ENCODE results near the gene LENEP. TPM values are rescaled to one million over a fixed set of nuclear protein-coding genes. Genes with fewer than 3 reads are reported as not detected.
"Not testable (repeated sequence)": the region's sequence is repeated elsewhere in the genome, so short reads cannot be mapped to it uniquely, and the experiment has no call there.

LENEP gene
- total and polyA plus RNA-seq, 2 donors, result 0.09 to 0.16 TPM

DNA sequence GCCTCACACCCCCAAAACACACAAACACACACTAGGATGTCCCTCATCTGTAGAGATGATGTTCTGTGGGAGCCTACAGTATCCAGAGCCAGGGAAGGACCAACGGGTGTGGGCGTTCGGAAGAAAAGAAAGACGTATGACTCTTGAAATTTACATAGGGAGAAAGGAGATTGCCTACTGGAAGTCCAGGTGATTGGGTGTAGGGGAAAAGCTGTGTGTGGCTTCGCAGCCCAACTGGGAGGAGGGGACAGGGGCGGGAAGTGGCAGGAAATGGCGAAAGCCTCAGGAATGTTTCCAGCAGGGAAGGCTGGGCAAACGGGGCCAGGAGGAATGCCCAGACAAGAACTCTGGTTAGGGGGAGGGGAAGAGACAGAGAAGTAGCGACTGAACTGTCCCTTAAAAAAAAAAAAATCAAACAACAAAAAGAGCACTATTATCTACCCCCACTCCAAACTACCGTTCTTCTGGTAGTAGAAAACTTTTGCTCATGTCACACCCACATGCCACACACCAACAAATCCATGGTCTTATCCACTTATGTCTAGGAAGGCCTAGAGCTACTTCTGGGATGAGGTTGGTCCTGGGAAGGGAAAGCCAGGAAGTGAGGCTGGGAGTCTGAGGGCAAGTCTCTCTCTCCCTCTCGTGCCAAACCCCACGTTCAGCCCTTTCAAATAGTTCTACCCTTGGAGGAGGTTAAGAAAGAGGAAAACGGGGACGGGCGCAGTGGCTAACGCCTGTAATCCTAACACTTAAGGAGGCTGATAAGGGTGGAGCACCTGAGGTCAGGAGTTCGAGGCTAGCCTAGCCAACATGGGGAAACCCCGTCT lies 20.7 kb upstream of the LENEP start:
- no peaks in the 10 kb centered on the region for H3K27me3 ChIP-seq (ENCODE audit: control insufficient read depth in 2 of 2, insufficient read depth in 1 of 2, low read length in 1 of 2)
- 78% methylated on average over 18 of the region's 18 CpGs for WGBS
- peaks cover 12 to 18% of the 10 kb centered on the region in 2 donors for H3K36me3 ChIP-seq (ENCODE audit: control insufficient read depth in 2 of 2, insufficient read depth in 2 of 2, low read length in 1 of 2)
- H3K9me3 ChIP-seq (ENCODE audit: control insufficient read depth in 2 of 2, insufficient read depth in 1 of 2, low read length in 1 of 2), result peaks cover 0 to 3% of the 10 kb centered on the region in 2 donors
- no peak overlapping the region for H3K4me3 ChIP-seq (ENCODE audit: low read length in 2 of 2)
- DNase-seq (ENCODE audit: low read depth in 6 of 9, low spot score in 9 of 9), result no peak
- H3K27ac ChIP-seq (ENCODE audit: low read depth in 1 of 2, low read length in 1 of 2), result peak overlapping the region; percentile 85 to 93
- peaks cover 18 to 46% of the 10 kb centered on the region in 2 donors for H3K4me1 ChIP-seq (ENCODE audit: control insufficient read depth in 2 of 2, insufficient read depth in 2 of 2, low read length in 2 of 2)

DNA sequence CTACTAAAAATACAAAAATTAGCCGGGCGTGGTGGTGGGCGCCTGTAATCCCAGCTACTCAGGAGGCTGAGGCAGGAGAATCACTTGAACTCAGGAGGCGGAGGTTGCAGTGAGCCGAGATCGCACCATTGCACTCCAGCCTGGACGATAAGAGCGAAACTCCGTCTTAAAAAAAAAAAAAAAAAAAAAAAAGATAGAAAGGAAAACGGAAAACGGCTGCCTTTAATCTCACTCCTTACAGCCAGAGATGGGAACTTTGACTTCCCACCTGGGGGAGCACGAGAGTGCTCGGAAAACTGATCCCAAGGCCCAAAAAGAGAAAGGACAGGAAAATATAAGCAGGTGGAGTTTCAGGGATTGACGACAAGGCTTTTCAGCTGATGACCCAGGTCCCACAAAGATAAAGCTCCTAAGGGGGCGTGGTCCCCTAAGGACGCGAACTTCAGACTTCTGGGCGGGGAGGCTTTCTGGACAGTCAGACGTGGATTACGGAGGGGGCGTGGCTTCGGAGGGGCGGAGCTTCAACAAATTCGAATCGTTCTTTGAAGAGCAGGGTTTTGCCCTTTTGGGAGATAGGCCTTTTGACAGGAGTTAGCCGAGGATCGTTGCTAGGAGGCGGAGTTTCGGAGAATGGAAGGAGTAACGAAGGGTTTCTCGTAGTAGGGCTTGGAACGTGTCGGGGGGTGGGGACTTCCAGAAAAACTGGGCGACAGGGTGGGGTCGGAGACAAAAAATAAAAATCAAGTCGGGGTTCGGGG lies 19.9 kb upstream of the LENEP start:
- Histone ChIP-seq H3K9me3 (ENCODE audit: control insufficient read depth in 2 of 2, insufficient read depth in 1 of 2, low read length in 1 of 2) (peaks cover 0 to 3% of the 10 kb centered on the region in 2 donors), H3K4me1 (ENCODE audit: control insufficient read depth in 2 of 2, insufficient read depth in 2 of 2, low read length in 2 of 2) (peaks cover 18 to 46% of the 10 kb centered on the region in 2 donors)
- WGBS, result 10% methylated on average over 37 of the region's 37 CpGs

DNA sequence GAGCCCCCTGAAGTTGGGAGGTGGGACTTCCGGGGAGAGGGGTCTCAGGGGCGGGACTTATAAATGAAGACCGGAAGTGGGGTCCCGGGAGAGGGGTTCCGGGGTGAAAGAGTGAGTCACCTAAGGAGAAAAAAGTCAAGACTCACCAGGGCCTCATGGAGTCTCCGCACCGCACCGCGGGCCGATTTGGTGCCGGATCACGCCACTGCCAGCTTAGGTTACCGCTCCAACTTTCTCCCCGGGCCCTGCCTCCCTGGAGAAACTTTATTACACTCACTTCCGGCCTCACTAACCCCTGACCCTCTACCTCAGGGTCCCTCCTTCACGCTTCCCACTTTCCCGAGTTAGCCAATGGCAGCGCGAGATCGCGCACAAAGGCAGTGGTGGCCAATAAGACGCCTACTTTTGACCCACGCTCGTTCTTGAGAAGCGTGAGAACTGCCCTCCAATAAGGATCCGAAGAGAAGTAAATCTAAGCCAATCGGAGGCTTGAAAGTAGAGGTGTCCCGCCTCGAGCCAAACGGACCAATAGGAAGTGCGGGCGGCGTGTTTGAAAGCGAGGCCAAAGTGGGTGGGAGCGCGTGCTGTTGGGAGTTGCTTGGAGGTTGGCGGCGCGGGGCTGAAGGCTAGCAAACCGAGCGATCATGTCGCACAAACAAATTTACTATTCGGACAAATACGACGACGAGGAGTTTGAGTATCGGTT lies 19.1 kb upstream of the LENEP start, which contains the start of gene CKS1B:
Gene CKS1B (plus strand): TSS at position 580 of the 706 bp plus-strand sequence. CDS start 65 bp downstream, at position 645.
- WGBS, result under 1% methylated on average over 47 of the region's 47 CpGs
- peak; percentile 94 to 100 (median 99) for DNase-seq (ENCODE audit: low read depth in 6 of 9, low spot score in 9 of 9)
- H3K27ac ChIP-seq (ENCODE audit: low read depth in 1 of 2, low read length in 1 of 2), result peak within 1 kb of the TSS; percentile 93 to 97
- peaks cover 8 to 17% of the 10 kb centered on the region in 2 donors for H3K36me3 ChIP-seq (ENCODE audit: control insufficient read depth in 2 of 2, insufficient read depth in 2 of 2, low read length in 1 of 2)
- peaks cover 0 to 3% of the 10 kb centered on the region in 2 donors for H3K9me3 ChIP-seq (ENCODE audit: control insufficient read depth in 2 of 2, insufficient read depth in 1 of 2, low read length in 1 of 2)
- no peaks in the 10 kb centered on the region for H3K27me3 ChIP-seq (ENCODE audit: control insufficient read depth in 2 of 2, insufficient read depth in 1 of 2, low read length in 1 of 2)
- H3K4me1 ChIP-seq (ENCODE audit: control insufficient read depth in 2 of 2, insufficient read depth in 2 of 2, low read length in 2 of 2), result peaks cover 18 to 46% of the 10 kb centered on the region in 2 donors
- peak within 1 kb of the TSS; percentile 72 to 80 for H3K4me3 ChIP-seq (ENCODE audit: low read length in 2 of 2)

More for the DNA sequence above, 19.9 kb upstream of the LENEP start:
- Histone ChIP-seq H3K36me3 (ENCODE audit: control insufficient read depth in 2 of 2, insufficient read depth in 2 of 2, low read length in 1 of 2) (peaks cover 13% of the 10 kb centered on the region in 2 donors), H3K27me3 (ENCODE audit: control insufficient read depth in 2 of 2, insufficient read depth in 1 of 2, low read length in 1 of 2) (no peaks in the 10 kb centered on the region), H3K27ac (ENCODE audit: low read depth in 1 of 2, low read length in 1 of 2) (peak overlapping the region; percentile 93 to 97), H3K4me3 (ENCODE audit: low read length in 2 of 2) (peak overlapping the region; percentile 72 to 80)
- peak in 8 of 9 donors; percentile 60 to 89 (median 74) for DNase-seq (ENCODE audit: low read depth in 6 of 9, low spot score in 9 of 9)

DNA sequence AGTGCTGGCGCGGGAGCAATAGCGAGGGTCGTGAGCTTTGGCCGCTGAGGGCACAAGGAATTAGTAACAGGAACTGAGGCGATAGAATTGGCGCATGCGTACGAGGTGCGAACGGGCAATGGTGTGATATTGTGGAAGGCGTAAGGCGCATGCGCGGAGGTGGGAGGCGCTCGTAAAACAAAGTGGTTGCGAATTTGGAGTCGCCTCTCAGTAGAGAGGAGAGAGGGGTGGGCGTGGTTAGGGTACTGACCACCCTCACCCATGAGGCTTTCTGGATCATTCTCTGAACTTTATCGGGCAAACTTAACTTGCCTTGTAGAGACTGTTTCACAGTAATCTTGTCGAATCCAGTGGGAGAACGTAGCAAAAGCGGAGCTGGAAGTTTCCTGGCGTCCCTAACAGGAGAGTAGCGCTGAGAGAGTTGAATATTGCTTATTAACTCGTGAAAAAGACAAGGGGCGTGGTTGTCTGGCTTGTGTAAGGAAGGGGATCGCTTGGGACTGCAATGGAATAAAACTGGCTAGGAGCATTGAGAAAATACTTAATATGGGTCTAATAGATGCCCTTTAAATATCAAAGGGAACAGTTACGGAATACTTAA lies 18.5 kb upstream of the LENEP start:
- WGBS, result under 1% methylated on average over 30 of the region's 30 CpGs
- peak overlapping the region; percentile 91 to 93 for H3K27ac ChIP-seq (ENCODE audit: low read depth in 1 of 2, low read length in 1 of 2)
- peaks cover 0 to 3% of the 10 kb centered on the region in 2 donors for H3K9me3 ChIP-seq (ENCODE audit: control insufficient read depth in 2 of 2, insufficient read depth in 1 of 2, low read length in 1 of 2)
- H3K27me3 ChIP-seq (ENCODE audit: control insufficient read depth in 2 of 2, insufficient read depth in 1 of 2, low read length in 1 of 2), result no peaks in the 10 kb centered on the region
- H3K4me1 ChIP-seq (ENCODE audit: control insufficient read depth in 2 of 2, insufficient read depth in 2 of 2, low read length in 2 of 2), result peaks cover 18 to 46% of the 10 kb centered on the region in 2 donors
- H3K4me3 ChIP-seq (ENCODE audit: low read length in 2 of 2), result peak overlapping the region; percentile 72 to 80
- peaks cover 4 to 22% of the 10 kb centered on the region in 2 donors for H3K36me3 ChIP-seq (ENCODE audit: control insufficient read depth in 2 of 2, insufficient read depth in 2 of 2, low read length in 1 of 2)
- DNase-seq (ENCODE audit: low read depth in 6 of 9, low spot score in 9 of 9), result peak; percentile 93 to 98 (median 97)

DNA sequence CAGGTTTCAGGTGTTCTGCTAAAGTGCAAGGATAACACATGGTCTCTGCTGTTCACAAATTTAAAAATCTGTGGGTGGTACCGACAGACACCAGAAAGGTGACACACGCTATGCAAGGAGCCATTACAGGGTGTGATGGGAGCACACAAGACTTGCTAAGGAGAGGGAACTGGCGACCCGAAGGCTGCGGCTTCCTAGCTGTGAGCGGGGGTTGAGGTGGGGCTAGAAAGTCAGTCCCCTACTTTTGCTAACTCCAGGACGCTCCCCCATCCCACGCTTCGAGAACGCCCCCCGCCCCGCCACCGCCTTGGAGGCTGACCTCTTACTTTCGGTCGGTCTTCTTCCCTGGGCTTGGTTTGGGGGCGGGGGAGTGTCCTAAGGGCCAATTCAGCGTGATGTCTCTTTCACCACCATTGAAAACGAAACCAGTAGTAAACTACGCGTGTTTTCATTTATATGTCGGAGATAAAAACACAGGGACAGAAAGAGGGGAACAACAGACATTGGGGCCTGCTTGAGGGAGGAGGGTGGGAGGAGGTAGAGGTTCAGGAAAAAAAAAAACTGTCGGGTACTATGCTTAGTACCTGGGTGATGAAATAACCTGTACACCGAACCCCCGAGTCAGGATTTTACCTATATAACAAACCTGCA lies 17.9 kb upstream of the LENEP start:
- Histone ChIP-seq H3K27ac (ENCODE audit: low read depth in 1 of 2, low read length in 1 of 2) (peak overlapping the region; percentile 91 to 93), H3K36me3 (ENCODE audit: control insufficient read depth in 2 of 2, insufficient read depth in 2 of 2, low read length in 1 of 2) (peaks cover 3 to 24% of the 10 kb centered on the region in 2 donors), H3K27me3 (ENCODE audit: control insufficient read depth in 2 of 2, insufficient read depth in 1 of 2, low read length in 1 of 2) (no peaks in the 10 kb centered on the region), H3K4me1 (ENCODE audit: control insufficient read depth in 2 of 2, insufficient read depth in 2 of 2, low read length in 2 of 2) (peaks cover 18 to 41% of the 10 kb centered on the region in 2 donors), H3K9me3 (ENCODE audit: control insufficient read depth in 2 of 2, insufficient read depth in 1 of 2, low read length in 1 of 2) (peaks cover 0 to 3% of the 10 kb centered on the region in 2 donors), H3K4me3 (ENCODE audit: low read length in 2 of 2) (peak overlapping the region; percentile 72 to 80)
- peak in 2 of 9 donors; percentile 37 to 62 for DNase-seq (ENCODE audit: low read depth in 6 of 9, low spot score in 9 of 9)
- WGBS, result under 1% methylated on average over 24 of the region's 24 CpGs

DNA sequence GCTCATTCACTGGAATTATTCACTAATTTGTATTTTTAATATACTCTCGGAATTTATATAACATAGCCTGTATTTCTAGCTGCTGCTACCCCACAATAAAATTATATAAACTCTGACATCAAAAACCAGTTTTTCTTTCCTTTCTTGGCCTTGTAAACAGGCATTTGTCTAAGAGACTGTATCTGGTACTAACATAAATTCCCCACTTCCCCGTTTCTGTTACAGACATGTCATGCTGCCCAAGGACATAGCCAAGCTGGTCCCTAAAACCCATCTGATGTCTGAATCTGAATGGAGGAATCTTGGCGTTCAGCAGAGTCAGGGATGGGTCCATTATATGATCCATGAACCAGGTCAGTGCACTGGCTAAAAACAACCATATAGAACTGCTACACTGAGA lies 15.6 kb upstream of the LENEP start:
- Histone ChIP-seq H3K36me3 (ENCODE audit: control insufficient read depth in 2 of 2, insufficient read depth in 2 of 2, low read length in 1 of 2) (peaks cover 3 to 30% of the 10 kb centered on the region in 2 donors), H3K4me1 (ENCODE audit: control insufficient read depth in 2 of 2, insufficient read depth in 2 of 2, low read length in 2 of 2) (peaks cover 17 to 27% of the 10 kb centered on the region in 2 donors)
- WGBS, result 81% methylated on average over 3 of the region's 3 CpGs
- not testable (repeated sequence) for DNase-seq (ENCODE audit: low read depth in 6 of 9, low spot score in 9 of 9); H3K4me3 ChIP-seq (ENCODE audit: low read length in 2 of 2); H3K27me3 ChIP-seq (ENCODE audit: control insufficient read depth in 2 of 2, insufficient read depth in 1 of 2, low read length in 1 of 2); H3K27ac ChIP-seq (ENCODE audit: low read depth in 1 of 2, low read length in 1 of 2); H3K9me3 ChIP-seq (ENCODE audit: control insufficient read depth in 2 of 2, insufficient read depth in 1 of 2, low read length in 1 of 2)

DNA sequence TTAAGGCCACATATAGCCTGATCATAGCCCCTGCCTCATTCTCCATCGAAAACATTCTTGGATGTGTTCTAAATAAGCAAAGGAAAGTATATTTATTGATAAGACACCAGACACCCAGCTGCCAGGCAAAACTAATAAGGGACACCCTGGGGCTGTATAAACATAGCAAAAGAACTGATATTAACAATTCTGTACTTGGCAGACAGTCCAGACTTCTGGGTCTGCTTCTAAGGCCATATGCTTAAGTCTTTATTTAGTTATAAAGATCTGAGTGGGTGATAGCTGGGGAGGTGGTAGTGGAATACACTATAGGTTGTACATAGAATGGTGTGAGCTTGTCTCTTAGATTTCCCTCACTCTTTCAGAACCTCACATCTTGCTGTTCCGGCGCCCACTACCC lies 15.0 kb upstream of the LENEP start:
- no peak overlapping the region for H3K4me3 ChIP-seq (ENCODE audit: low read length in 2 of 2)
- peaks cover 3 to 30% of the 10 kb centered on the region in 2 donors for H3K36me3 ChIP-seq (ENCODE audit: control insufficient read depth in 2 of 2, insufficient read depth in 2 of 2, low read length in 1 of 2)
- no peaks in the 10 kb centered on the region for H3K27me3 ChIP-seq (ENCODE audit: control insufficient read depth in 2 of 2, insufficient read depth in 1 of 2, low read length in 1 of 2)
- DNase-seq (ENCODE audit: low read depth in 6 of 9, low spot score in 9 of 9), result no peak
- H3K9me3 ChIP-seq (ENCODE audit: control insufficient read depth in 2 of 2, insufficient read depth in 1 of 2, low read length in 1 of 2), result peaks cover 0 to 3% of the 10 kb centered on the region in 2 donors
- H3K4me1 ChIP-seq (ENCODE audit: control insufficient read depth in 2 of 2, insufficient read depth in 2 of 2, low read length in 2 of 2), result peaks cover 17 to 25% of the 10 kb centered on the region in 2 donors
- no peak overlapping the region for H3K27ac ChIP-seq (ENCODE audit: low read depth in 1 of 2, low read length in 1 of 2)
- over 99% methylated on average over 3 of the region's 3 CpGs for WGBS

DNA sequence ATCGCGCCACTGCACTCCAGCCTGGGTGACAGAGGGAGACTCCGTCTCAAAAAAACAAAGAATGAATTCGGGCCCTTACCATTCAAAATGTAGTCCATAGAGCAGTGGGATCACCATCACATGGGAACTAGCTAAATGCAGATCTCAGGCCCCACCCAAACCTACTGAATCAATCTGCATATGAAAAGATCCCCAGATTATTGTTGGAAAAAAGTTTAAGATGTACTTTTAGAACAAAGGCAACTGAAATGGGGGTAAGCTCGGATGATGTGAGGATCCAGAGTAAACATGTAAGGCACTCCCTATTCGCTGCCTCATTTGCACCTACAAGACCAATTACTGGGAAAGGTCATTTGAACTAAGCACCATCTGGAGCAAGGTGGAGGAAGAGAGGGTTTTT lies 11.0 kb upstream of the LENEP start:
- H3K27ac ChIP-seq (ENCODE audit: low read depth in 1 of 2, low read length in 1 of 2), result no peak overlapping the region
- H3K4me3 ChIP-seq (ENCODE audit: low read length in 2 of 2), result peak overlapping the region; percentile 65 to 84
- no peaks in the 10 kb centered on the region for H3K9me3 ChIP-seq (ENCODE audit: control insufficient read depth in 2 of 2, insufficient read depth in 1 of 2, low read length in 1 of 2)
- peaks cover 3 to 34% of the 10 kb centered on the region in 2 donors for H3K36me3 ChIP-seq (ENCODE audit: control insufficient read depth in 2 of 2, insufficient read depth in 2 of 2, low read length in 1 of 2)
- no peak for DNase-seq (ENCODE audit: low read depth in 6 of 9, low spot score in 9 of 9)
- no peaks in the 10 kb centered on the region for H3K27me3 ChIP-seq (ENCODE audit: control insufficient read depth in 2 of 2, insufficient read depth in 1 of 2, low read length in 1 of 2)
- peaks cover 16 to 22% of the 10 kb centered on the region in 2 donors for H3K4me1 ChIP-seq (ENCODE audit: control insufficient read depth in 2 of 2, insufficient read depth in 2 of 2, low read length in 2 of 2)
- WGBS, result 81% methylated on average over 6 of the region's 6 CpGs

Data from thymus (tissue), 11 donors.